Stomach (tissue), 9 donors: ENCODE results near the gene MRFAP1L1. TPM values are rescaled to one million over a fixed set of nuclear protein-coding genes. Genes with fewer than 3 reads are reported as not detected.
A peak's percentile ranks its signal among the peaks of the same experiment; 100 is the strongest.

ENCODE experiments used
- DNase-seq, 2 donors: peaks; one replicate each; pipeline versions ENCODE4 v3.0.0 to v3.0.0-alpha.2; 2013 to 2019
- H3K27ac ChIP-seq, 5 donors: fragments of 200-600 bp in 4 of 5; sonication (generic) in 4 of 5; one replicate each; pipeline ENCODE4 v1.5.1; 2013 to 2019; ENCODE audit warnings: mild to moderate bottlenecking in 1 of 5, moderate library complexity in 1 of 5
- H3K27me3 ChIP-seq, 3 donors: fragments of 200-600 bp; sonication (generic); one replicate each; pipeline ENCODE4 v1.5.1; 2017 to 2019; ENCODE audit warnings: mixed run types in 1 of 3
- H3K36me3 ChIP-seq, 4 donors: fragments of 200-600 bp; sonication (generic); 1 replicate in 3 of 4; 2 replicates in 1 of 4; pipeline ENCODE4 v1.5.1; 2016 to 2019
- H3K4me1 ChIP-seq, 4 donors: fragments of 200-600 bp; sonication (generic); one replicate each; pipeline ENCODE4 v1.5.1; 2016 to 2019
- H3K4me3 ChIP-seq, 4 donors: fragments of 200-600 bp; sonication (generic) in 3 of 4; one replicate each; pipeline ENCODE4 v1.5.1; 2016 to 2019; ENCODE audit warnings: mild to moderate bottlenecking in 1 of 4
- H3K9me3 ChIP-seq, 4 donors: fragments of 200-600 bp; sonication (generic); one replicate each; pipeline ENCODE4 v1.5.1; 2016 to 2019
- CTCF ChIP-seq, 7 experiments: fragments of 450-650 bp in 4 of 7; fragments of 200-600 bp in 3 of 7; sonication (generic) in 3 of 7; IDR thresholded peaks; one replicate each; pipeline ENCODE4 v1.5.1; 2016 to 2019; ENCODE audit warnings: antibody characterized with exemption in 7 of 7, control low read depth in 2 of 7, mild to moderate bottlenecking in 1 of 7
- EP300 ChIP-seq: sonication (generic); formaldehyde crosslinking; IDR thresholded peaks from one replicate; pipeline ENCODE4 v1.6.1; 2017; ENCODE audit warnings: antibody characterized with exemption
- POLR2A ChIP-seq, 4 donors: fragments of 450-650 bp; IDR thresholded peaks; one replicate each; pipeline ENCODE4 v1.6.1; 2016; ENCODE audit warnings: antibody characterized with exemption in 4 of 4, control low read depth in 2 of 4, mild to moderate bottlenecking in 1 of 4, moderate library complexity in 1 of 4
- POLR2AphosphoS5 ChIP-seq, 3 donors: sonication (generic); formaldehyde crosslinking; IDR thresholded peaks; one replicate each; pipeline ENCODE4 v1.6.1; 2016; ENCODE audit warnings: antibody characterized with exemption in 3 of 3
- WGBS, 5 donors: extraction: QIAGEN DNeasy Blood & Tissue Kit in 3 of 5; methylation state at CpG; one replicate each; pipeline versions ENCODE4 v1.1.5 to v1.1.7; 2013 to 2018; 5-methylcytosine and 5-hydroxymethylcytosine counted together
- intact Hi-C: fragments of 100-400 bp; cut with DNase I; formaldehyde crosslinking; loops from one replicate; pipeline ENCODE4 v1.15.1; 2023; ENCODE audit warnings: low total_unique reads
- polyA plus RNA-seq, 3 donors: library from polyadenylated mRNA; stranded (reverse); fragments of 200-250 nt; gene quantifications; one replicate each; pipeline ENCODE4 v1.2.3, GENCODE V29; 2013
- total RNA-seq, 5 donors: library from RNA; depleted of rRNA; stranded (reverse); fragments of >200 nt; gene quantifications; one replicate each; pipeline versions ENCODE4 v1.1.0 to v1.2.3, GENCODE V29; 2014 to 2016
- donor health status: healthy with polysubstance abuse.
- donor health status: Bipolar disorder and iron deficiency.
- donor health status: healthy.

The MRFAP1L1 gene
- total and polyA plus RNA-seq, 8 donors = 2.3 to 61.9 (median 55.9) TPM

- TF ChIP-seq POLR2AphosphoS5 (IDR thresholded peaks at IDR 0.05) = no peak
- TF ChIP-seq CTCF (IDR thresholded peaks at IDR 0.05) = no peak
- no peak for TF ChIP-seq EP300
- no peak for TF ChIP-seq POLR2A (IDR thresholded peaks at IDR 0.05)
- H3K27ac ChIP-seq = peak overlapping the region; percentile 71 to 86 (median 79)
Observed at GRCh38 chr4:6748286-6748685, 38.6 kb upstream of the MRFAP1L1 start.

GRCh38 chr4:6747294-6748051 lies 37.8 kb upstream of the MRFAP1L1 start:
- no peaks in the 10 kb centered on the region for H3K9me3 ChIP-seq
- 31 to 54% (median 36%) methylated on average over 9 to 11 of the region's 11 CpGs for WGBS, 5 donors
- peak; percentile 71 to 88 for DNase-seq
- no peaks in the 10 kb centered on the region for H3K36me3 ChIP-seq
- no peaks in the 10 kb centered on the region for H3K27me3 ChIP-seq
- TF ChIP-seq POLR2AphosphoS5 (IDR thresholded peaks at IDR 0.05) = peak in 2 of 3 donors; percentile 31 to 49
- no peak for TF ChIP-seq POLR2A (IDR thresholded peaks at IDR 0.05)
- H3K4me1 ChIP-seq = peaks cover 31 to 63% (median 55%) of the 10 kb centered on the region in 4 donors
- no peak overlapping the region for H3K4me3 ChIP-seq
- intact Hi-C loops = no loop called here
- peak overlapping the region; percentile 71 to 86 (median 79) for H3K27ac ChIP-seq

More at GRCh38 chr4:6748286-6748685, 38.6 kb upstream of the MRFAP1L1 start:
- peaks cover 31 to 71% (median 59%) of the 10 kb centered on the region in 4 donors for H3K4me1 ChIP-seq
- H3K9me3 ChIP-seq = no peaks in the 10 kb centered on the region
- intact Hi-C loops = no loop called here
- 83 to 86% (median 84%) methylated on average over 9 of the region's 9 CpGs for whole genome bisulfite sequencing, 5 donors
- H3K27me3 ChIP-seq = no peaks in the 10 kb centered on the region
- no peak overlapping the region for H3K4me3 ChIP-seq
- DNase-seq = no peak
- no peaks in the 10 kb centered on the region for H3K36me3 ChIP-seq

- TF ChIP-seq CTCF (IDR thresholded peaks at IDR 0.05) (no peak), EP300 (no peak), POLR2AphosphoS5 (IDR thresholded peaks at IDR 0.05) (peak in 2 of 3 donors; percentile 17 to 70), POLR2A (IDR thresholded peaks at IDR 0.05) (no peak)
- no peaks in the 10 kb centered on the region for H3K27me3 ChIP-seq
- WGBS, 5 donors = 29 to 49% (median 44%) methylated on average over 15 to 20 of the region's 20 CpGs
- intact Hi-C loops = no loop called here
- peak; percentile 88 to 90 for DNase-seq
- peaks cover 31 to 59% (median 54%) of the 10 kb centered on the region in 4 donors for H3K4me1 ChIP-seq
- no peak overlapping the region for H3K4me3 ChIP-seq
- peak overlapping the region; percentile 71 to 86 (median 79) for H3K27ac ChIP-seq
- no peaks in the 10 kb centered on the region for H3K9me3 ChIP-seq
- no peaks in the 10 kb centered on the region for H3K36me3 ChIP-seq
Observed at GRCh38 chr4:6746721-6747293, 37.1 kb upstream of the MRFAP1L1 start.

GRCh38 chr4:6742989-6743388 lies 33.3 kb upstream of the MRFAP1L1 start:
- intact Hi-C loops = no loop called here
- H3K27ac ChIP-seq = no peak overlapping the region
- H3K36me3 ChIP-seq = no peaks in the 10 kb centered on the region
- peaks cover 7 to 21% (median 21%) of the 10 kb centered on the region in 4 donors for H3K4me1 ChIP-seq
- no peak for TF ChIP-seq POLR2AphosphoS5 (IDR thresholded peaks at IDR 0.05)
- TF ChIP-seq CTCF (IDR thresholded peaks at IDR 0.05) = no peak
- no peak for TF ChIP-seq EP300
- no peak for TF ChIP-seq POLR2A (IDR thresholded peaks at IDR 0.05)
- DNase-seq = no peak
- no peaks in the 10 kb centered on the region for H3K9me3 ChIP-seq
- no peaks in the 10 kb centered on the region for H3K27me3 ChIP-seq
- H3K4me3 ChIP-seq = no peak overlapping the region
- 77 to 87% (median 80%) methylated on average over 11 of the region's 11 CpGs for WGBS, 5 donors
